HG03097 (cell line): ENCODE measurements around the gene PLA2G4F.

Experiments used
- ATAC-seq: cut with Tn5 transposase; IDR thresholded peaks from one replicate; pipeline ENCODE4 v1.9.1; 2021; ENCODE audit not compliant: unreplicated experiment, low FRiP score

The PLA2G4F gene

DNA sequence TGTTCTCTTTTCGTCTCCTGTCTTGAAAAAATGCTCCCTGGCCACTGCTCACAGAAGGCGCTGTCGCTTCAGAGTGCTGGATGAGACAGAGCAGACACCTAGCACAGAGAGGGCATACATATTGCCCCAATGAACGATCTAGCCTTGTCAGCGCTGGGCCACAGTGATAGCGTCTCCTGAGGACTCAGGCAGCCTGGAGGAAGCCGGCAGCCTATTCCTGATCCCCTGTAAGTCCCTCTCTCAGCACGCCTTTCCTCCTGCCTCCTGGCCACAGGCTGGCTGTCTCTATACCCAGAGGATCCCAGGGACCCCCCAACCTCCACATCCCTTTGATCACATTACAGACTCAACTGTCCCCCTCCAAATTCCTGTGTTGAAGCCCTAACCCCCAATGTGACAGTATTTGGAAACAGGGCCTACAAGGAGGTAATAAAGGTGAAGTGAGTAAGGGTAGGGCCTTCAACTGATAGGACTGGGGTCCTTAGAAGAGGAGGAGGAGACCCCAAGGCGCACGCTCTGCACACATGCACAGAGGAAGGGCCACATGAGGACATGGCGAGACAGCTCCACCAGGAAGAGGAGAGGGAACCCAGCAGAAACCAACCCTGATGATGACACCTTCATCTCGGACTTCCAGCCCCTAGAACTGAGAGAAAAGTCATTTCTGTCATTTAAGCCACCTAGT lies 7.5 kb downstream of the PLA2G4F start:
- no peak for ATAC-seq

DNA sequence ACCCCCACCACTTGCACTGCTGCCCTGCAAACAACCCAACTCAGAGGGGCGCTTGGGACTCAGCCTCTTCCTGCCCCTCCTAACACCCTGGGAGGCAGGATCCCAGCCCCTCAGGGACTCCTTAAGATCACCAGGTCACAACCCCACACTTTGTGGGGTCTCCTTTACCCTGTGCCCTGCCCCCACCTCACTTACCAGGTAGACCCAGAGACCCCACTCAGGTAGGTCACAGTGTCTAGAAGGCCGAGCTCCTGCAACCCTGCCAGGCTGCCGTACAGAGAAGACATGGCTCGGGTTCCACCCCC lies 9.1 kb downstream of the PLA2G4F start:
- ATAC-seq, result no peak

DNA sequence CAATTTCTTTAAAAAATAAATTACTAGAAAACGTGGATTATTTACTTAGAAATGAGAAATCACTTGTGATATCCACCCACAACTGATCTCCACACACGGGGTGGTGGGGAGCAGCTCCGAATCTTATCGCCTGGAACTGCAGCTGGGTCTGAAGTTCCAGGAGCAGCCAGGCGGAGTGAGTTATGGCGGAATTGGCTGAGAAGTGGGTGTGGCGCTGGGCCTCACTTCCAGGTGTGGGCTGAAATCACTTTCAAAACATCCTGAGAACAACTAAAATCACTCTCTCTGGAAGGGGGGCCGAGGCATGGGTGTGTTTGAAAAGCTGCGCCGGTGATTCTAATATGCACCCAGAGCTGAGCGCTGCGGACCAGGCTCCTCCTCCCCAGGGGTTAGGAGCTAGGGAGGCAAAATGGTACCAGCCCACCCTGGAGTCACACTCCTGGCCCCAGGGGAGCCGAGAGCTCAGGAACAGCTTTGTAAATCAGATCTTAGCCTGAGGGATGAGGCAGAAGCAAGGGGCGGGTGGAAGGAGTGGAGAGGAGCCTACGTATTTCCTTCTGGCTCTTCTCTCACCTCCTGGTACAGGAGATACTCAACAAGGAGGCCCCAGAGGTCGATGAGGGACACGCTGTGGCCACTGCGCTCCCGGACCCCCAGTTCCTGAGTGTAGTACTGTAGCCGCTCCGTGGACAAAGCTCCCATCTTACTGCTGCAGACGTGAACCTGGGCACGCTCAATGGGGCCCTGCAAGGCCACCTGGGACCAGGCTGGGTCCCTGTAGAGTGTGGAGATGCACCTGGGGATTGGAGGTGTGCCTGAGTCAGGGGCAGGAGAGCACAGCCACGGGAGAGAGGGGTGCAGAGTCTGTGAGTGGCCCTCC lies 9.6 kb downstream of the PLA2G4F start:
- ATAC-seq, result no peak

GRCh38 chr15:42145546-42146455 lies 10.6 kb downstream of the PLA2G4F start:
- no peak for ATAC-seq

- ATAC-seq, result no peak
Measured at GRCh38 chr15:42144841-42145375, 11.5 kb downstream of the PLA2G4F start.

GRCh38 chr15:42143866-42144625 lies 12.4 kb downstream of the PLA2G4F start:
- no peak for ATAC-seq

GRCh38 chr15:42143356-42143755 lies 13.1 kb downstream of the PLA2G4F start:
- ATAC-seq, result no peak

DNA sequence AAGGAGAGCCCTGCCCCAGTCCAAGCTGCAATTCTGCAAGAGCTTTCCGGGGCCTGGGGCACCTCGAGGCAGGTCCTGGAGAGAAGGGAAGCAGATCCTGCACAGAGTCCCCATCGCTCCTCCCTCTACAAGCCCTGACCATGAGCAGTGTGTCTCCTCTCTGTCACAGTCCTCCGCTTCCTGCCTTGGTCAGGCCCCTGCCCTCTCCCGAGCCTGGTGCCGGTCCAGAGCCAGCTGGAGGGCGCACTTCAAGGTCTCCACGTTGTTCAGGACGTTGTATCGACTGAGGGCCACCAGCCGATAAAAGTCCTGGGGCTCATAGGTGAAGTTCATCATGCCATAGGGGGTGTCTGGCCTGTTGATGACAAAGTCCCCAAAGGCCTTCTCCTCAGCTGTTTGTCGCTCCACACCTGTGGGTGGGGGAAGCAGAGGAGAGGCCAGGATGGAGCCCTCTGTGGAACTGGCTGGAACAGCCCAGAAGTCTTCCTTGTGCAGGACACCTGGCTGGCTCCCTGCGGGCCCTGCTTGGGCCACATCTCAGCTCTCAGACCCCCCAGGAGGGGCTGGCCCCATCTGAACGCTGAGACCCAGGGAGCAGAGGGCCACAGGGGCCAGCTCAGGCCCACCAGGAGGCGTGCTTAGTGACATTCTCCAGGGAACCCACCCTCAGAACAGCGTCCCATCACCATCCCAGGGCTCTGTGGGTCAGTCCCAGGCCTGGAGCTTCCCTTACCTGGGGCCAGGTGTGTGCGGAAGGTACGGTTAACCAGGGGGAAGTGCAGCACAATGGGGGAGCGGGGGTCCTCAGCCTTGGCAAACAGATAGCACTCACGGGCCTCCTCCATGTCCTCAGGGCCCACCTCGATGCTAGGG lies 14.4 kb downstream of the PLA2G4F start:
- no peak for ATAC-seq

DNA sequence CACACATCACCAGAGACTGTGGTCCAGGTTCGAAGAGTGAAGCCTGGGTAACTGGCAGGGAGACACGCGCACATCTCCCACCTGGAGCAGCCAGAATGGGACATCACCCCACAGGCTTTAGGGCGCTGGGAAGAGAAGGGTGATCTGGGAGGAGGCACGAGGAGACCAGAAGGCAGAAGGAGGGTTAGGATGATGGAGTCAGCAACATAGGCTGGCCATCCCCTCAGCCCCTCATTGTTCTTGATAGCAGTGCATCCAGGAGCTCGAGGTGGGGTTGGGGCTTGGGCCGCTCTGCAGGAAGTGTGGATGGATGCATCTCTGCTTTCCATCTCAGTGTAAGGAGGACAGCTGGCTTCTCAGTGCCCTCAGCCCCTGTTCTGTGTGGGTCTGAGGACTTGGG lies 15.2 kb downstream of the PLA2G4F start:
- no peak for ATAC-seq

- no peak for ATAC-seq
Measured at GRCh38 chr15:42140383-42141070, 15.9 kb downstream of the PLA2G4F start.

DNA sequence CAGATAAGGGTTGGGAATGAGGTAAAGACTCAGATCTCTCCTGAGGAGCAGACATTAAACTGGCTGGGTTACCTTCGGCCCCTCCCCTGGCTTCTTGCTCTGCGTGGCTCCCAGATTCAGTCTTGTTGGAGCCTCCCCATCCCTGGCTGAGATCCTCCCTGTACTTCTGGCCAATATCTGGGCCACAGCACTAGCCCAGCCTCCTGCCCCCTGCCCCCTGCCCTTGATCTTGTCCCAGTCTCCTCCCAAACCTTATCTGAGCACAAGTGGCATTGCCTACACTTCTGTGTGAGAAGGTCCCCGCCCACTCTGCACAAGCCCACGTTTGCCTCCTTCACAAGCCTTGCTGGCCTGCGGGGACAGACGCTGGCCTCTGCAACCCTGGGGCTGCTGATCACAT lies 16.8 kb downstream of the PLA2G4F start:
- no peak for ATAC-seq

- ATAC-seq, result no peak
Measured at GRCh38 chr15:42138968-42139386, 17.5 kb downstream of the PLA2G4F start.

GRCh38 chr15:42138411-42138810 lies 18.0 kb downstream of the PLA2G4F start:
- ATAC-seq, result no peak

- ATAC-seq, result no peak
Measured at GRCh38 chr15:42137461-42138261, 18.8 kb downstream of the PLA2G4F start.

DNA sequence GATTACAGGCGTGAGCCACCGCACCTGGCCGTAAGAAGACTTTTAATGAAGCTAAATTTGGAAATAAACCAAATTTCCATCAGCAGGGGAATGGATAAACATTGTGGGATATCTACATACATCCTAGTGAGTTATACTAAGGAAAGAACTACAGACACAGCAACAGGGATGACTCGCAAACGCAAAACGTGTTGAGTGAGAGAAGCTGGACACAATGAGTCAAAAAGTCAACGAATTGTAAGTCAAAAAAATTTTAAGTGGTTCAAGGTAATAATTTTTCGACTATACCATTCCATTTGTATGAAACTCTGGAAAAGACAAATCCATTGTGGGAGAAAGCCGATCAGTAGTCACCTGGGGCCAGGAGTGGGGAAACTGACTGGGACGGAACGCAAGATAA lies 19.9 kb downstream of the PLA2G4F start:
- no peak for ATAC-seq

GRCh38 chr15:42135351-42135750 lies 21.1 kb downstream of the PLA2G4F start:
- no peak for ATAC-seq

GRCh38 chr15:42134617-42135245 lies 21.7 kb downstream of the PLA2G4F start:
- no peak for ATAC-seq
